H1 (cell line): ENCODE data around the gene ACKR3. TPM values are rescaled to one million over a fixed set of nuclear protein-coding genes. Genes with fewer than 3 reads are reported as not detected.

ENCODE experiments used
- CBX8 ChIP-seq: fragments of 300-800, 300-1000 bp; sonication (generic); IDR thresholded peaks from 2 replicates; pipeline ENCODE4 v1.7.1; 2016; ENCODE audit warnings: low read depth, low read length, borderline replicate concordance
- NRF1 ChIP-seq: IDR thresholded peaks from 2 replicates; pipeline ENCODE4 v1.6.1; 2011; ENCODE audit warnings: mild to moderate bottlenecking, low read depth, low read length, improper control_type of control experiment
- RXRA ChIP-seq: IDR thresholded peaks from 2 replicates; pipeline ENCODE4 v1.6.1; 2011; ENCODE audit warnings: low read depth, mild to moderate bottlenecking, low read length, moderate library complexity; ENCODE audit not compliant: insufficient read depth
- SIX5 ChIP-seq: IDR thresholded peaks from 2 replicates; pipeline ENCODE4 v1.6.1; 2011; ENCODE audit warnings: mild to moderate bottlenecking, low read depth, low read length
- polyA plus RNA-seq, 7 experiments: library from polyadenylated mRNA; depleted of rRNA in 3 of 7; stranded (reverse) in 5 of 7; unstranded in 2 of 7; fragments of >200 nt in 5 of 7; fragments of 200-250 nt in 2 of 7; gene quantifications; 1 replicate in 5 of 7; 2 replicates in 1 of 7; 4 replicates in 1 of 7; pipeline versions ENCODE4 v1.2.1 to v1.2.3, GENCODE V29; 2011 to 2013; ENCODE audit warnings: missing spikeins in 2 of 7, mixed read lengths in 2 of 7
- total RNA-seq: library from RNA; stranded (reverse); fragmentation: NEBNext Ultra II Directional; extraction: Animal tissue kit (Norgen Biotek cat#: 25700); gene quantifications from 2 replicates; pipeline ENCODE4 v1.2.1, GENCODE V29; 2021

Gene ACKR3
- total and polyA plus RNA-seq, 2 of the 8 experiments (the other 6 are each of a cell fraction or from before 2014, with no cell fraction given): 1.4 to 24.4 TPM

GRCh38 chr2:236575510-236575909 lies 5.9 kb downstream of the ACKR3 start (continued):
- no peak for TF ChIP-seq NRF1
- no peak for TF ChIP-seq SIX5
- no peak for TF ChIP-seq RXRA
- TF ChIP-seq CBX8: no peak
